ENCODE data around the gene IL17RE.

The IL17RE gene

DNA sequence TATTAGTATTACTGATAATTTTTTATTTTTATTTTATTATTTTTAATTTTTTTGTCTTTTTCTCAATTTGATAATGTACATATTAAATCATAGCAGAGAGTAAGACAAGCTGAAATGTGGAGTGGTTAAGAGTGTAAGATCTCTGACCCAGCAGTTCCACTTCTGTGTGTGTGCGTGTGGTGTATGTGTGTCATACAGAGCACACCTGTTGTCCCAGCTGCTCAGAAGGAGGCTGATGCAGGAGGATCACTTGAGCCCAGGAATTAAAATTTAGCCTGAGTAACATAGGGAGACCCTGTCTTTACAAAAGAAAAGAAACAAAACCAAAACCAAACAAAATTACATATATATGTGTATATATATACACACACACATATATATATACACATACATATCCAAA lies 21.2 kb upstream of the IL17RE start:
- TF ChIP-seq CTCF (IDR thresholded peaks at IDR 0.05; ENCODE audit: low read depth, low read length) = no peak
- H3K4me3 ChIP-seq (ENCODE audit: low read depth, low read length) = no peak overlapping the region
- in situ Hi-C loops (cut with HindIII; ENCODE audit: low sequenced_read_pairs) = no loop called here
- DNase-seq (ENCODE audit: low read depth, low spot score) = no peak

DNA sequence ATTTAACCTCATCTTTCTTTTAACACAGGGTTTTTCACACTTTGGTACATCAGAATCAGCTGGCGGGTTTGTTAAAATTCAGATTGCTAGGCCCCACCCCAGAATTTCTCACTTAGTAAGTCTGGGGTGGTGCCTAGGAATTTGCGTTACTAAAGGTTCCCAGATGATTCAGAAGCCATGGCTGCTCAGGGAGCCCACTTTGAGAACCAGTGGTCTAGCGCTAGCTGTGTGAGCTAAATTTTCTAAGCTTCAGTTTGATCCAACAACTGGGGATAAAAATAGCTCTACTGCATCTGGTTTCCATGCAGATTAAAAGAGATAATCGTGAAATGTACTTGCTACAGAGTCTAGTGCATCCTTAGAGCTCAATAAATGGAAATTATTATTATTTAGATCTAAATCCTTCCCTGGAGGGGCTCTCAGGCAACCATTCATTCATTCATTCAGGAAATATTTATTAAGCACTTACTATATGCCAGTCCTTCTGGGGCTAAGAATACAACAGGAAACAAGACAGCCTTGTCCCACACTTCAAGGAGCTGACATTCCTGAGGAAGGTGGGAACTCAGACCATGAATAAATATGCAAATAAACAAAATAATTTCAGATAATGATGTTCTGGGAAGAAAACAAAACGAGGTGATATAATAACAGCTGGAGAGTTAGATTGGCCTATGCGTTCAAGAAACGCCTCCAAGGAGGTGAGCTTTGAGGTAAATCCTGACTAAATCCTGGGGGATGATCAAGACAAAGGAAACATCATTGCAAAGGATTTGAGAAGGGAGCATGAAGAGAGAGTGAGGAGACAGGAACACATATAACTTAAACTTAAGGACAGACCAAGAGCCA lies 18.7 kb upstream of the IL17RE start:
- in situ Hi-C loops (cut with HindIII; ENCODE audit: low sequenced_read_pairs) = no loop called here
- no peak overlapping the region for H3K4me3 ChIP-seq (ENCODE audit: low read depth, low read length)
- DNase-seq (ENCODE audit: low read depth, low spot score) = peak; percentile 33
- no peak for TF ChIP-seq CTCF (IDR thresholded peaks at IDR 0.05; ENCODE audit: low read depth, low read length)

GRCh38 chr3:9884555-9885165 lies 18.0 kb upstream of the IL17RE start:
- no peak for TF ChIP-seq CTCF (IDR thresholded peaks at IDR 0.05; ENCODE audit: low read depth, low read length)
- no peak overlapping the region for H3K4me3 ChIP-seq (ENCODE audit: low read depth, low read length)
- in situ Hi-C loops (cut with HindIII; ENCODE audit: low sequenced_read_pairs) = no loop called here
- peak; percentile 68 for DNase-seq (ENCODE audit: low read depth, low spot score)

GRCh38 chr3:9886328-9886727 lies 16.3 kb upstream of the IL17RE start:
- TF ChIP-seq CTCF (IDR thresholded peaks at IDR 0.05; ENCODE audit: low read depth, low read length) = no peak

DNA sequence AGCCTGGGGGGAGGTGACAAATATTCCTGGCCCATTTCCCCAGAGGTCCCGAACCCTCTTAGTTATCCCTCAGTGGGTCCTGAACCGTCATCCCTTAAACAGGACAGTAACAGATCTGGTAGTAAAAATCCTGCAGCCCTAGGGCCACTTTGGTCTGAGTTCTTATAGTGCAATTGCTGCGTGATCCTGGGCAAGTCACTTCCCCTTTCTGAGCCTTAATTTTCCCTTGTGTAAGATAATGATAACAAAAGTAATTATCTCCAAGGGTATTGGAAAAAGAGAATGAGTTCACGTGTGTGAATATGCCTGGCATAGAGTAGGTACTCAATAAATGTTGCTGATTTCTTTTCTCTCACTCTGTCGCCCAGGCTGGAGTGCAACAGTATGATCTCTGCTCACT lies 15.2 kb upstream of the IL17RE start:
- DNase-seq (ENCODE audit: low read depth, low spot score) = no peak
- in situ Hi-C loops (cut with HindIII; ENCODE audit: low sequenced_read_pairs) = no loop called here
- H3K4me3 ChIP-seq (ENCODE audit: low read depth, low read length) = no peak overlapping the region
- TF ChIP-seq CTCF (IDR thresholded peaks at IDR 0.05; ENCODE audit: low read depth, low read length) = no peak

More at GRCh38 chr3:9886328-9886727, 16.3 kb upstream of the IL17RE start:
- no peak overlapping the region for H3K4me3 ChIP-seq (ENCODE audit: low read depth, low read length)
- in situ Hi-C loops (cut with HindIII; ENCODE audit: low sequenced_read_pairs) = no loop called here
- DNase-seq (ENCODE audit: low read depth, low spot score) = no peak

DNA sequence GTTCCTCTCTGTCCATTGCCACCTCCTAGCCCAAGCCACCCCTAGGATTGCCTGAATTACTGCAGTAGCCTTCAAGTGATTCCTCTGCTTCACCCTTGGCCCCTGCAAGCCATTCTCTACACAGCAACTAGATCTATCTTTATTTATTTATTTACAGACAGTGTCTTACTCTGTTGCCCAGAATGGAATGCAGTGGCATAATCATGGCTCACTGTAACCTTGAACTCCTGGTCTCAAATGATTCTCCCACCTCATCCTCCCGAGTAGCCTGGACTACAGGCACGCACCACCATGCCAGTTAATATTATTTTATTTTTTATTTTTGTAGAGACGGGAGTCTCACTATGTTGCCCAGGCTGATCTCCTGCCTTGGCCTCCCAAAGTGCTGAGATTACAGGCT lies 14.1 kb upstream of the IL17RE start:
- in situ Hi-C loops (cut with HindIII; ENCODE audit: low sequenced_read_pairs) = no loop called here
- H3K4me3 ChIP-seq (ENCODE audit: low read depth, low read length) = no peak overlapping the region
- no peak for TF ChIP-seq CTCF (IDR thresholded peaks at IDR 0.05; ENCODE audit: low read depth, low read length)
- DNase-seq (ENCODE audit: low read depth, low spot score) = no peak
